Fibroblast of lung (primary cell): ENCODE results near the gene USP12. TPM values are rescaled to one million over a fixed set of nuclear protein-coding genes. Genes with fewer than 3 reads are reported as not detected.

Source experiments
- DNase-seq, 2 donors: peaks; one replicate each; pipeline versions ENCODE4 v3.0.0 to v3.0.0-alpha.2; 2010; ENCODE audit warnings: low read depth in 2 of 2
- H2AFZ ChIP-seq: 2 replicates; pipeline ENCODE4 v1.5.1; 2012; ENCODE audit warnings: low read length, control low read depth, inconsistent platforms
- H3K27ac ChIP-seq: 2 replicates; pipeline ENCODE4 v1.5.1; 2011; ENCODE audit warnings: low read length, control low read depth; ENCODE audit not compliant: insufficient read depth
- H3K27me3 ChIP-seq: 2 replicates; pipeline ENCODE4 v1.5.1; 2011; ENCODE audit warnings: mild to moderate bottlenecking, low read length; ENCODE audit not compliant: control insufficient read depth, insufficient read depth
- H3K36me3 ChIP-seq: 2 replicates; pipeline ENCODE4 v1.5.1; 2011; ENCODE audit warnings: low read length; ENCODE audit not compliant: control insufficient read depth, insufficient read depth
- H3K4me1 ChIP-seq: 2 replicates; pipeline ENCODE4 v1.5.1; 2011; ENCODE audit warnings: low read length; ENCODE audit not compliant: control insufficient read depth, insufficient read depth; ENCODE audit errors: extremely low read depth
- H3K4me2 ChIP-seq: 2 replicates; pipeline ENCODE4 v1.5.1; 2011; ENCODE audit warnings: low read length, control low read depth; ENCODE audit not compliant: insufficient read depth; ENCODE audit errors: extremely low read depth
- H3K4me3 ChIP-seq, 4 experiments: fragments of 200-600 bp in 1 of 4; sonication (generic) in 1 of 4; replicated peaks in 1 of 4; 2 replicates each; pipeline ENCODE4 v1.5.1; 2011 to 2016; ENCODE audit warnings: low read length in 4 of 4, low read depth in 3 of 4, mild to moderate bottlenecking in 3 of 4, control low read depth in 2 of 4, inconsistent platforms in 1 of 4, mixed read lengths in 1 of 4; ENCODE audit not compliant: insufficient read depth in 1 of 4; ENCODE audit errors: control extremely low read depth in 1 of 4
- H3K79me2 ChIP-seq: 2 replicates; pipeline ENCODE4 v1.5.1; 2012; ENCODE audit warnings: mild to moderate bottlenecking, low read length, inconsistent platforms; ENCODE audit not compliant: control insufficient read depth, insufficient read depth
- H3K9ac ChIP-seq: 2 replicates; pipeline ENCODE4 v1.5.1; 2011; ENCODE audit warnings: mild to moderate bottlenecking, low read length, control low read depth; ENCODE audit not compliant: insufficient read depth
- H3K9me3 ChIP-seq: 2 replicates; pipeline ENCODE4 v1.5.1; 2012; ENCODE audit warnings: low read depth, low read length; ENCODE audit not compliant: control insufficient read depth, insufficient read depth
- H4K20me1 ChIP-seq: 2 replicates; pipeline ENCODE4 v1.5.1; 2011; ENCODE audit warnings: low read length; ENCODE audit not compliant: control insufficient read depth, insufficient read depth; ENCODE audit errors: extremely low read depth
- EZH2 ChIP-seq: IDR thresholded peaks from 2 replicates; pipeline ENCODE4 v1.5.1; 2012; ENCODE audit warnings: low read length, control low read depth, mild to moderate bottlenecking; ENCODE audit errors: missing control alignments
- polyA plus RNA-seq, 2 donors: library from polyadenylated mRNA; depleted of rRNA in 1 of 2; stranded (reverse) in 1 of 2; unstranded in 1 of 2; fragments of >200 nt; gene quantifications; 2 replicates each; pipeline ENCODE4 v1.2.1, GENCODE V29; 2011 to 2012; ENCODE audit warnings: missing spikeins in 1 of 2
- total RNA-seq: library from RNA; depleted of rRNA; stranded (reverse); fragments of >200 nt; gene quantifications from 2 replicates; pipeline ENCODE4 v1.2.1, GENCODE V29; 2014
- TF ChIP-seq, protein P1 (sequence below), 2 donors: IDR thresholded peaks in 1 of 2; conservative IDR thresholded peaks in 1 of 2; 1 replicate in 1 of 2; 2 replicates in 1 of 2; pipeline ENCODE4 v1.5.1; 2011 to 2012; ENCODE audit warnings: low read length in 2 of 2, control low read depth in 1 of 2, inconsistent platforms in 1 of 2, low read depth in 1 of 2, mild to moderate bottlenecking in 1 of 2

USP12 gene
- total and polyA plus RNA-seq, 2 donors (not counting 1 experiment from before 2014, with no cell fraction given) = 17.3 to 36.3 TPM

DNA sequence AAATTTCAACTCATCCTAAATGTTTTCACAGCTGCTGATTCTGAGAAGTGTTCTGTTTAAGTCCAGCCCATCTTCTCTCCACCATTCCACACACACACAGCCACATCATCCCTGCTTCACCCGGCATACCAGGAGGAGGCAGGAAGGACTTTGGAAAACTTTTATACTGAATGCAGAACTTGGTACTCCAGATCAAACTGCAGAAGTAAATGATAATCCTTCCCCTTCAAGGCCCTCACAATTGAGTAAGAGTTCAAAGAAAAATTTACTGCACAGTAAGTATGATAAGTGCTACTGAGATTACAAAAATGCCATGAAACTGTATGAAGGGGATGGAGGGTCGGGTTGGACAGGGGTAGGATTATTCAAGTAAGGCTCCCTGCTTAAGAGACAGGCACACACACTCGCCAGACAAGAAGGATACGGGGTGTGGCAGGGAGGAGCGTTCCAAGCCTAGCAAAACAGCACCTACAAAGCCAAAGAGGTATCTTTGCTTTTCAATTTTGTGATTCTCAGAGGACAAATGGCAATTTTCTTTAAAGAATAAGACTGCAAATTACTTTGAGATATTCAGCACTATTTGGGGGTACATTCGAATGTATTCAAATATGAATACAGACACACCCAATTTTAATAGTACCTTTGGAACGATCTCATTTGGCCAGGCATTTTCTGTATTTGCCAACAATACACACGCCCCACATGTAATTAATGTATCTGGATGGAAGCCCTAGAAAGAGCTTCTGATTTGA lies 2.5 kb downstream of the USP12 start:
- Histone ChIP-seq H3K9me3 (no peaks in the 10 kb centered on the region), H3K4me2 (peak overlapping the region; percentile 91), H3K4me1 (peaks cover 7% of the 10 kb centered on the region), H4K20me1 (peaks cover 6% of the 10 kb centered on the region), H3K9ac (no peak overlapping the region), H3K79me2 (peaks cover 63% of the 10 kb centered on the region), H3K4me3 (peak overlapping the region; percentile 1 to 79 (median 43)), H3K36me3 (no peaks in the 10 kb centered on the region), H2AFZ (no peak overlapping the region), H3K27me3 (no peaks in the 10 kb centered on the region), H3K27ac (no peak overlapping the region)
- TF ChIP-seq, protein P1, sequence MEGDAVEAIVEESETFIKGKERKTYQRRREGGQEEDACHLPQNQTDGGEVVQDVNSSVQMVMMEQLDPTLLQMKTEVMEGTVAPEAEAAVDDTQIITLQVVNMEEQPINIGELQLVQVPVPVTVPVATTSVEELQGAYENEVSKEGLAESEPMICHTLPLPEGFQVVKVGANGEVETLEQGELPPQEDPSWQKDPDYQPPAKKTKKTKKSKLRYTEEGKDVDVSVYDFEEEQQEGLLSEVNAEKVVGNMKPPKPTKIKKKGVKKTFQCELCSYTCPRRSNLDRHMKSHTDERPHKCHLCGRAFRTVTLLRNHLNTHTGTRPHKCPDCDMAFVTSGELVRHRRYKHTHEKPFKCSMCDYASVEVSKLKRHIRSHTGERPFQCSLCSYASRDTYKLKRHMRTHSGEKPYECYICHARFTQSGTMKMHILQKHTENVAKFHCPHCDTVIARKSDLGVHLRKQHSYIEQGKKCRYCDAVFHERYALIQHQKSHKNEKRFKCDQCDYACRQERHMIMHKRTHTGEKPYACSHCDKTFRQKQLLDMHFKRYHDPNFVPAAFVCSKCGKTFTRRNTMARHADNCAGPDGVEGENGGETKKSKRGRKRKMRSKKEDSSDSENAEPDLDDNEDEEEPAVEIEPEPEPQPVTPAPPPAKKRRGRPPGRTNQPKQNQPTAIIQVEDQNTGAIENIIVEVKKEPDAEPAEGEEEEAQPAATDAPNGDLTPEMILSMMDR (conservative IDR thresholded peaks at IDR 0.05 in 1 of 2, IDR thresholded peaks at IDR 0.05 in 1 of 2; ENCODE audit: low read depth in 1 of 2, low read length in 2 of 2) = no peak
- no peak for TF ChIP-seq EZH2
- DNase-seq = peak in 1 of 2 donors; percentile 29

DNA sequence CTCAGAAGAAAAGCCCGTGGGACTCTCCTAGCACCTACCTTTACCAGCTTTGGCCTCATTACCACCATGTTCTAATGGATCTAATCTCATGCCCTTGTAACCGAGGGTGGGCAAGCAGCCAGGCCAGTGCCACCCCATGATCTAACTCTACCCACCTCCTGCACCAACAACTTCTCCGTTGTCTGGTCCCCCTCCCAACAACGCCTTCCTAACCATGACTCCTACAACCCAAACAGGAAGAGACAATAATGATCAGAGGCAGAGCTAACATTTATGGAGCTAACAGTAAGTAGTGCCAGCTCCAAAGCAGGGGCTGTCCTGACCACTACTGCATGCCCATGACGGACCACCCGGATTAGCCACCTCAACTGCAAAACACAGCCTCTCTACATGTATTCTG lies 3.5 kb downstream of the USP12 start:
- Histone ChIP-seq H3K4me2 (no peak overlapping the region), H4K20me1 (peaks cover 6% of the 10 kb centered on the region), H3K27me3 (no peaks in the 10 kb centered on the region), H2AFZ (no peak overlapping the region), H3K4me1 (peaks cover 7% of the 10 kb centered on the region), H3K27ac (no peak overlapping the region), H3K9ac (no peak overlapping the region), H3K9me3 (no peaks in the 10 kb centered on the region), H3K4me3 (no peak overlapping the region), H3K36me3 (no peaks in the 10 kb centered on the region), H3K79me2 (peaks cover 73% of the 10 kb centered on the region)
- TF ChIP-seq, protein P1 (conservative IDR thresholded peaks at IDR 0.05 in 1 of 2, IDR thresholded peaks at IDR 0.05 in 1 of 2; ENCODE audit: low read depth in 1 of 2, low read length in 2 of 2) = no peak
- no peak for TF ChIP-seq EZH2
- no peak for DNase-seq

DNA sequence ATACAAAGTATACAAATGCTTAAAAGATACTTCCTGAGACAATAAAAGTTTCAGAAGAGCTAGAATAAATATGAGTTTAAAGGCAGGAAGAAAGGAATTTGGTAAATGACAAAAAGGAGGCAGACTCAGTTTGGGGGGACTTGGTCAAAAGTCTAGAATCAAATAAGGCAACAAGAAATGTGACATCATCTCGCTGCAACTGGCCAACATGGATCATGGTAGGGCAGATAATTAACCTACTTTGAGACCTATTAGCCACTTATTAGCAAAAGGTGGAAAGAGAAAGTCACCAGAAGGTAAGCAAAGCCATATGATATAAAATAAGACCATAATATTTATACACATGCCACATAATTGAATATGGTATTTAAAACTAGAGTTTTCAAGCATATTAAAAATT lies 5.3 kb downstream of the USP12 start:
- peaks cover 7% of the 10 kb centered on the region for H4K20me1 ChIP-seq
- no peak overlapping the region for H3K27ac ChIP-seq
- H3K4me2 ChIP-seq = no peak overlapping the region
- no peaks in the 10 kb centered on the region for H3K9me3 ChIP-seq
- H3K79me2 ChIP-seq = peaks cover 91% of the 10 kb centered on the region
- H3K4me1 ChIP-seq = peaks cover 7% of the 10 kb centered on the region
- H3K4me3 ChIP-seq = no peak overlapping the region
- DNase-seq = no peak
- H3K36me3 ChIP-seq = no peaks in the 10 kb centered on the region
- no peak overlapping the region for H2AFZ ChIP-seq
- TF ChIP-seq, protein P1 (conservative IDR thresholded peaks at IDR 0.05 in 1 of 2, IDR thresholded peaks at IDR 0.05 in 1 of 2; ENCODE audit: low read depth in 1 of 2, low read length in 2 of 2) = no peak
- no peak for TF ChIP-seq EZH2
- H3K27me3 ChIP-seq = no peaks in the 10 kb centered on the region
- H3K9ac ChIP-seq = no peak overlapping the region
